Measurements from ENCODE around the gene LRMDA. TPM values are rescaled to one million over a fixed set of nuclear protein-coding genes. Genes with fewer than 3 reads are reported as not detected.

LRMDA gene
- total RNA-seq, 2 experiments from 2014 or later = not detected

- Histone ChIP-seq H3K27ac (ENCODE audit: low read depth, low read length, poor library complexity, severe bottlenecking) (no peak overlapping the region), H3K36me3 (ENCODE audit: insufficient read depth, low read length) (no peaks in the 10 kb centered on the region), H3K4me3 (ENCODE audit: low read depth, low read length, poor library complexity, severe bottlenecking) (no peak overlapping the region), H3K9me3 (ENCODE audit: low read length) (no peaks in the 10 kb centered on the region), H3K4me1 (ENCODE audit: insufficient read depth, low read length, poor library complexity, severe bottlenecking) (no peaks in the 10 kb centered on the region), H2AFZ (ENCODE audit: low read length) (no peak overlapping the region), H3K4me2 (ENCODE audit: low read length) (no peak overlapping the region), H3K9me2 (ENCODE audit: insufficient read depth, low read length) (no peaks in the 10 kb centered on the region), H3K79me2 (ENCODE audit: insufficient read depth, low read depth, low read length) (no peaks in the 10 kb centered on the region), H4K20me1 (ENCODE audit: insufficient read depth, low read length) (no peaks in the 10 kb centered on the region)
- no peak for DNase-seq (ENCODE audit: low spot score)
- intact Hi-C loops (cut with micrococcal nuclease; ENCODE audit: unreplicated experiment) = no loop called here
- BruUV-seq (replicated peaks) = no TSS peak
- no peak for TF ChIP-seq EZH2phosphoT487 (IDR thresholded peaks at IDR 0.05; ENCODE audit: borderline replicate concordance, low read depth, low read length)
- TF ChIP-seq CTCF (conservative IDR thresholded peaks at IDR 0.05; ENCODE audit: low read length) = no peak
- ChIA-PET POLR2A (no interaction called here), CTCF (ENCODE audit: unreplicated experiment) (no interaction called here)
These were observed 649.0 kb downstream of the LRMDA start for GRCh38 chr10:76080451-76080850.

GRCh38 chr10:76080991-76081390 lies 649.6 kb downstream of the LRMDA start:
- CTCF ChIA-PET (ENCODE audit: unreplicated experiment) = no interaction called here
- Histone ChIP-seq H3K9me2 (ENCODE audit: insufficient read depth, low read length) (no peaks in the 10 kb centered on the region), H4K20me1 (ENCODE audit: insufficient read depth, low read length) (no peaks in the 10 kb centered on the region), H3K4me1 (ENCODE audit: insufficient read depth, low read length, poor library complexity, severe bottlenecking) (no peaks in the 10 kb centered on the region), H3K36me3 (ENCODE audit: insufficient read depth, low read length) (no peaks in the 10 kb centered on the region), H3K4me3 (ENCODE audit: low read depth, low read length, poor library complexity, severe bottlenecking) (no peak overlapping the region), H3K4me2 (ENCODE audit: low read length) (no peak overlapping the region), H2AFZ (ENCODE audit: low read length) (no peak overlapping the region), H3K79me2 (ENCODE audit: insufficient read depth, low read depth, low read length) (no peaks in the 10 kb centered on the region), H3K9me3 (ENCODE audit: low read length) (no peaks in the 10 kb centered on the region), H3K27ac (ENCODE audit: low read depth, low read length, poor library complexity, severe bottlenecking) (no peak overlapping the region)
- TF ChIP-seq CTCF (conservative IDR thresholded peaks at IDR 0.05; ENCODE audit: low read length) (no peak), EZH2phosphoT487 (IDR thresholded peaks at IDR 0.05; ENCODE audit: borderline replicate concordance, low read depth, low read length) (no peak)
- BruUV-seq (replicated peaks) = no TSS peak
- POLR2A ChIA-PET = no interaction called here
- DNase-seq (ENCODE audit: low spot score) = no peak
- intact Hi-C loops (cut with micrococcal nuclease; ENCODE audit: unreplicated experiment) = no loop called here

- ChIA-PET POLR2A (interaction anchor here (0.7 kb wide), 1 partner anchor 13 kb away, joined by 3 read pairs; no protein-coding TSS in a partner anchor), CTCF (ENCODE audit: unreplicated experiment) (no interaction called here)
- TF ChIP-seq CTCF (conservative IDR thresholded peaks at IDR 0.05; ENCODE audit: low read length) = no peak
- no peak for TF ChIP-seq EZH2phosphoT487 (IDR thresholded peaks at IDR 0.05; ENCODE audit: borderline replicate concordance, low read depth, low read length)
- Histone ChIP-seq H3K4me2 (ENCODE audit: low read length) (no peak overlapping the region), H4K20me1 (ENCODE audit: insufficient read depth, low read length) (no peaks in the 10 kb centered on the region), H3K4me3 (ENCODE audit: low read depth, low read length, poor library complexity, severe bottlenecking) (no peak overlapping the region), H3K79me2 (ENCODE audit: insufficient read depth, low read depth, low read length) (no peaks in the 10 kb centered on the region), H2AFZ (ENCODE audit: low read length) (no peak overlapping the region), H3K36me3 (ENCODE audit: insufficient read depth, low read length) (no peaks in the 10 kb centered on the region), H3K4me1 (ENCODE audit: insufficient read depth, low read length, poor library complexity, severe bottlenecking) (no peaks in the 10 kb centered on the region), H3K9me2 (ENCODE audit: insufficient read depth, low read length) (no peaks in the 10 kb centered on the region), H3K9me3 (ENCODE audit: low read length) (no peaks in the 10 kb centered on the region), H3K27ac (ENCODE audit: low read depth, low read length, poor library complexity, severe bottlenecking) (no peak overlapping the region)
- intact Hi-C loops (cut with micrococcal nuclease; ENCODE audit: unreplicated experiment) = no loop called here
- no TSS peak for BruUV-seq (replicated peaks)
- DNase-seq (ENCODE audit: low spot score) = no peak
These were observed 650.8 kb downstream of the LRMDA start for GRCh38 chr10:76082232-76082631.

Measured in OCI-LY7 (cell line).